ENCODE measurements around the gene DPP3.
"Not testable (repeated sequence)": the region's sequence is repeated elsewhere in the genome, so short reads cannot be mapped to it uniquely, and the experiment has no call there.

The DPP3 gene

GRCh38 chr11:66454828-66455227 is 25.4 kb upstream of the DPP3 start:
- TF ChIP-seq CTCF (IDR thresholded peaks at IDR 0.05; ENCODE audit: low read depth, low read length) = no peak
- H3K36me3 ChIP-seq = no peaks in the 10 kb centered on the region
- H3K4me1 ChIP-seq = no peaks in the 10 kb centered on the region
- no peak for DNase-seq
- H3K9me3 ChIP-seq = no peaks in the 10 kb centered on the region
- peaks cover 37% of the 10 kb centered on the region for H3K27me3 ChIP-seq
- H3K4me3 ChIP-seq (ENCODE audit: low read depth, low read length) = no peak overlapping the region

DNA sequence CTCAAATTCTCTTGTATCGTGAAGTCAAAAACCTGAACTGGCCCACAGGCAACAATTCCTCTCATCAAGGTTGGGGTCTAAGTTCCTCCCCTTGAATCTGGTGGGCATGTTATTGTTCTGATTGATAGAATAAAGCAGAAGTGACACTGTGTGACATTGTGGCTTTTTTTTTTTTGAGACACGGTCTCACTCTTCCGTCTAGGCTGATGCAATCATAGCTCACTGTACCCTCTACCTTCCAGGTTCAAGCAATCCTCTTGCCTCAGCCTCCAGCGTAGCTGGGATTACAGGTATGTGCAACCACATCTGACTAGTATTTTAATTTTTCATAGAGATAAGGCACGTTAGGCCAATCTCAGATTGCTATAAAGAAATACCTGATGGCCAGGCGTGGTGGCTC is 22.4 kb upstream of the DPP3 start:
- H3K9me3 ChIP-seq = no peaks in the 10 kb centered on the region; the same call in 1 of the 2 replicates
- H3K27me3 ChIP-seq = peaks cover 27% of the 10 kb centered on the region
- H3K36me3 ChIP-seq = no peaks in the 10 kb centered on the region
- no peak for DNase-seq
- TF ChIP-seq CTCF (IDR thresholded peaks at IDR 0.05; ENCODE audit: low read depth, low read length) = no peak
- no peaks in the 10 kb centered on the region for H3K4me1 ChIP-seq
- H3K4me3 ChIP-seq (ENCODE audit: low read depth, low read length) = no peak overlapping the region

DNA sequence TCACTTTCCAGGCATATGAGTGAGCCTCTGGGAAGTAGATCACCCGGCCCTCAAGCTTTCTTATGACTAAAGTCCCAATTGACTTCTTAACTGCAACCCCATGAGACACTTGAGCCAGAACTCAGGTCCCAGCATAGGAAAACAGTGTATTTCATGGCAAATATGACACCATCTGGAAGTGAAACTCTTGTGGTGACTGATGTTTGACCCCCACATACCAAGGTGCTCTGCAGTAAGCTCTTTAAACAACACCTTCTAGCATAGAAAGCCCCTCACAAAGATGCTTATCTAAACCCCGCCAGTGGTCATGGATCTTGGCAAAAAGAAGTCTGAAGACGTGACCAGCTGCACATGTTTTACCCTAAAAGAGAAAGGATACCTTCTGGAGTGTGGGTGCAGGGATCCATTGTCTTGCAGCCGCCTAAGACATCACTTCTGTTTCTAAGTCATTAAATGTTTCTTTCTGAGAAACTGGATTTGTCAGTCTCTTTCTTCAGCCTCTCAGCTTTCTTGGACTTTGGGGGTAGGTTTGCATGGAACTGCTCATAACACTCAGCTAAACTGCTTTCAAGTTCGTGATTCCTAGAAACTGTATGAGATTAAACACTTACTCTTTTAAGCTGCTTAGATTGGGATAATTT is 21.0 kb upstream of the DPP3 start:
- Histone ChIP-seq H3K4me3 (ENCODE audit: low read depth, low read length) (no peak overlapping the region), H3K27me3 (peaks cover 19% of the 10 kb centered on the region), H3K9me3 (no peaks in the 10 kb centered on the region; the same call in 1 of the 2 replicates), H3K4me1 (no peaks in the 10 kb centered on the region), H3K36me3 (no peaks in the 10 kb centered on the region)
- no peak for TF ChIP-seq CTCF (IDR thresholded peaks at IDR 0.05; ENCODE audit: low read depth, low read length)
- DNase-seq = no peak

DNA sequence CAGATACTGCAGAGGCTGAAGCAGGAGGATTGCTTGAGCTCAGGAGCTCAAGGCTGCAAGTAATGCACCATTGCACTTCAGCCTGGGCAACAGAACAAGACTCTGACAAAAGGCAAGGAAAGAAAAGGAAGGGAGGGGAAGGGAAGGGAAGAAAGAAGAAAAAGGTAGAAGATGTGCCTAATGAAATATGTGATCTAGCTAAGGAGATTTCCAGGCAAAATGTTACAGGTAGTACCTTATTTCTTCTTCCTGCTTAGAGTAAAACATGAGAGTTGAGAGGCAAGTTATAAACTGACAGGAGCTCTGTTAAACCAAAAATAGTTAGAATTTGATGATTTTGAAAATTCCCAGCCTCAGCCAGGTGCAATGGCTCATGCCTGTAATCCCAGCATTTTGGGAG is 18.2 kb upstream of the DPP3 start:
- Histone ChIP-seq H3K27me3 (no peaks in the 10 kb centered on the region), H3K9me3 (no peaks in the 10 kb centered on the region; the same call in 1 of the 2 replicates), H3K36me3 (no peaks in the 10 kb centered on the region), H3K4me1 (no peaks in the 10 kb centered on the region), H3K4me3 (ENCODE audit: low read depth, low read length) (no peak overlapping the region)
- DNase-seq = no peak
- no peak for TF ChIP-seq CTCF (IDR thresholded peaks at IDR 0.05; ENCODE audit: low read depth, low read length)

DNA sequence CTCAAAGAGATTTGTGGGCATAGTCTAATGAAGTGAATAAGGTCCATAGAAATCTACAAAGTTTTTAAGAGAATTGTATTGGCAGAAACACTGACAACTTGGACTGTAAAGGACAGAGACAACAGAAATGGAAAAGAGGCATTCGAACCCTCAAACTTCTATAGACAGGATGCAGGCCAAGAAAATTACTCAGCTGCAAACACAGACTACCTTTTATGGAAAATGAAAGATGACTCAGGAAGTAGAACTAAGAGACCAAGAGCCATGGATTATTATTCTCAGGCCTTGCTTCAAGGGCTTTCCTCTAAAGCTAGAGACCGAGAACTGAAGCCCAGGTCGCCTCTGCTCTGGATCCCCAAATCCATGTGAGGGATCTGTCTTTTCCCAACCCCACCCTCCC is 17.3 kb upstream of the DPP3 start:
- Histone ChIP-seq H3K27me3 (no peaks in the 10 kb centered on the region), H3K9me3 (no peaks in the 10 kb centered on the region; the same call in 1 of the 2 replicates), H3K4me3 (ENCODE audit: low read depth, low read length) (no peak overlapping the region), H3K4me1 (no peaks in the 10 kb centered on the region), H3K36me3 (no peaks in the 10 kb centered on the region)
- TF ChIP-seq CTCF (IDR thresholded peaks at IDR 0.05; ENCODE audit: low read depth, low read length) = no peak
- no peak for DNase-seq

- not testable (repeated sequence) for H3K9me3 ChIP-seq; H3K4me1 ChIP-seq; H3K27me3 ChIP-seq; H3K36me3 ChIP-seq; H3K4me3 ChIP-seq (ENCODE audit: low read depth, low read length); DNase-seq
Measured at GRCh38 chr11:66464116-66464515, 16.1 kb upstream of the DPP3 start.

All from BE2C (cell line).